ENCODE data around the gene LSM14A. TPM values are rescaled to one million over a fixed set of nuclear protein-coding genes. Genes with fewer than 3 reads are reported as not detected.

The LSM14A gene
- total and polyA plus RNA-seq, 2 of the 13 experiments (the other 11 are each of a cell fraction or from before 2014, with no cell fraction given) = 77.0 to 83.6 TPM

GRCh38 chr19:34209726-34210125, 37.4 kb downstream of the LSM14A start:
- DNase-seq (ENCODE audit: low spot score) = no peak
- TF ChIP-seq ZFP91 (CRISPR knock-in tag; IDR thresholded peaks at IDR 0.05; ENCODE audit: borderline replicate concordance) = no peak
- no peak for TF ChIP-seq PHF5A (CRISPR knock-in tag; IDR thresholded peaks at IDR 0.05; ENCODE audit: low read depth, unreplicated experiment)
- TF ChIP-seq SIX4 (CRISPR knock-in tag; IDR thresholded peaks at IDR 0.05) = no peak
- no peak for TF ChIP-seq SMARCC2 (IDR thresholded peaks at IDR 0.05)
- TF ChIP-seq TIGD3 (CRISPR knock-in tag; IDR thresholded peaks at IDR 0.05; ENCODE audit: borderline replicate concordance) = no peak
- TF ChIP-seq NFIC (IDR thresholded peaks at IDR 0.05; ENCODE audit: low read length) = no peak
- TF ChIP-seq RBFOX2 (IDR thresholded peaks at IDR 0.05; ENCODE audit: low read depth, low read length) = no peak
- no peak for TF ChIP-seq HCFC1 (IDR thresholded peaks at IDR 0.05; ENCODE audit: low read depth, low read length)
- TF ChIP-seq MYPOP (CRISPR knock-in tag; IDR thresholded peaks at IDR 0.05) = no peak
- TF ChIP-seq ZNF609 (CRISPR knock-in tag; IDR thresholded peaks at IDR 0.05; ENCODE audit: borderline replicate concordance) = no peak
- intact Hi-C loops (cut with micrococcal nuclease; ENCODE audit: unreplicated experiment) (no loop called here), in situ Hi-C loops (cut with HindIII; ENCODE audit: extremely low pct_ligation_motif_present, low pct_unique_long_range_greater_than_20kb) (no loop called here)
- Histone ChIP-seq H3K27ac (ENCODE audit: extremely low read length, insufficient read depth, low read length) (no peak overlapping the region), H3K36me3 (replicated peaks in 1 of 2; ENCODE audit: control insufficient read depth in 1 of 2, insufficient read depth in 2 of 2, low read length in 2 of 2) (peaks cover 6 to 60% of the 10 kb centered on the region in 2 experiments; a peak in 4 of 5 replicates), H3K4me2 (ENCODE audit: low read depth, low read length) (no peak overlapping the region), H3K4me3 (replicated peaks in 1 of 3; ENCODE audit: insufficient read depth in 1 of 3, low read depth in 2 of 3, low read length in 3 of 3) (no peak overlapping the region), H3K27me3 (ENCODE audit: control insufficient read depth in 1 of 2, insufficient read depth in 2 of 2, low read length in 2 of 2) (no peaks in the 10 kb centered on the region), H2AFZ (ENCODE audit: low read length) (no peak overlapping the region), H3K79me2 (ENCODE audit: insufficient read depth, low read length) (no peaks in the 10 kb centered on the region), H3K9ac (ENCODE audit: insufficient read depth, low read depth, low read length) (no peak overlapping the region), H3K9me3 (ENCODE audit: low read length) (no peaks in the 10 kb centered on the region), H4K20me1 (ENCODE audit: insufficient read depth, low read length) (no peaks in the 10 kb centered on the region), H3K4me1 (ENCODE audit: insufficient read depth, low read length) (no peaks in the 10 kb centered on the region)
- no TSS peak for BruUV-seq (replicated peaks)
- FAIRE-seq = no peak
- whole genome bisulfite sequencing (ENCODE audit: low lambda C conversion rate) = 78% methylated on average over 4 of the region's 4 CpGs
- no peak for ATAC-seq
- POLR2A ChIA-PET = no interaction called here
- CTCF ChIA-PET (ENCODE audit: low intra/inter-chr PET ratio, low total read pairs) = no interaction called here
